KMS-11 (cell line): ENCODE measurements around the gene MIX23.

ENCODE experiments used
- H2AFZ ChIP-seq: fragments of 200-600 bp; sonication (generic); 2 replicates; pipeline ENCODE4 v1.6.1; 2016; ENCODE audit warnings: antibody characterized with exemption, mixed run types, low read depth
- H3K27ac ChIP-seq: fragments of 200-600 bp; sonication (generic); 2 replicates; pipeline ENCODE4 v1.6.1; 2016; ENCODE audit warnings: mild to moderate bottlenecking, mixed run types
- H3K27me3 ChIP-seq: fragments of 200-600 bp; sonication (generic); 2 replicates; pipeline ENCODE4 v1.6.1; 2017; ENCODE audit warnings: mild to moderate bottlenecking, low read depth, mixed run types, moderate library complexity; ENCODE audit not compliant: insufficient read depth
- H3K36me3 ChIP-seq: fragments of 200-600 bp; sonication (generic); 2 replicates; pipeline ENCODE4 v1.6.1; 2017; ENCODE audit warnings: mild to moderate bottlenecking, mixed run types; ENCODE audit not compliant: insufficient read depth
- H3K4me1 ChIP-seq: fragments of 200-600 bp; sonication (generic); 2 replicates; pipeline ENCODE4 v1.6.1; 2016; ENCODE audit warnings: mild to moderate bottlenecking, low read depth, mixed run types; ENCODE audit not compliant: poor library complexity, severe bottlenecking
- H3K4me2 ChIP-seq: fragments of 200-600 bp; sonication (generic); 2 replicates; pipeline ENCODE4 v1.7.0; 2016; ENCODE audit warnings: mild to moderate bottlenecking, mixed run types
- H3K4me3 ChIP-seq: fragments of 200-600 bp; sonication (generic); IDR thresholded peaks from 2 replicates; pipeline ENCODE4 v1.6.1; 2017; ENCODE audit warnings: low read depth, low read length, mixed read lengths; ENCODE audit not compliant: insufficient read depth
- H3K79me2 ChIP-seq: fragments of 200-600 bp; sonication (generic); 2 replicates; pipeline ENCODE4 v1.6.1; 2016; ENCODE audit warnings: low read depth, mixed run types; ENCODE audit not compliant: insufficient read depth
- H3K9ac ChIP-seq: fragments of 200-600 bp; sonication (generic); 2 replicates; pipeline ENCODE4 v1.6.1; 2016; ENCODE audit warnings: mild to moderate bottlenecking, mixed run types
- H4K20me1 ChIP-seq: fragments of 200-600 bp; sonication (generic); 2 replicates; pipeline ENCODE4 v1.6.1; 2016; ENCODE audit warnings: mild to moderate bottlenecking, mixed run types; ENCODE audit not compliant: insufficient read depth
- TF ChIP-seq, protein P1 (sequence below): fragments of 200-600 bp; sonication (generic); conservative IDR thresholded peaks from 2 replicates; pipeline ENCODE4 v1.6.1; 2017; ENCODE audit warnings: low read depth, mild to moderate bottlenecking, antibody characterized with exemption, low read length, moderate library complexity, mixed read lengths

Gene MIX23

DNA sequence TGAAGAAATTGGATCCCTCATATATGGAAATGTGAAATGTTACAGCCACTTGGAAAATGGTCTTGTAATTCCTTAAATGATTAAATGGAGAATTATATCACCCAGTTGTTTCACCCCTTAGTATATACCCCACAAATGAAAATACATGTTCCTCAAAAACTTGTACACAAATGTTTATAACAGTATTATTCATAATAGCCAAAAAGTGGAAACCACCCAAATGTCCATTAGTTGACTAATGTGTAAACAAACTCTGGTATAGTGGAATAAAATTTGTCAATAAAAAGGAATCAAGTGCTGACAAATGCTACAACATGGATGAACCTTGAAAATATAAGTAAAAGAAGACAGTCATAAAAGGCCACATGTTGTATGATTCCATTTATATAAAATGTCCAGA is 13.5 kb upstream of the MIX23 start:
- no peak overlapping the region for H3K4me2 ChIP-seq
- no peaks in the 10 kb centered on the region for H3K4me1 ChIP-seq
- no peaks in the 10 kb centered on the region for H3K79me2 ChIP-seq
- no peaks in the 10 kb centered on the region for H3K36me3 ChIP-seq
- no peaks in the 10 kb centered on the region for H4K20me1 ChIP-seq
- H3K4me3 ChIP-seq = no peak overlapping the region
- H2AFZ ChIP-seq = no peak overlapping the region
- no peak overlapping the region for H3K9ac ChIP-seq
- H3K27me3 ChIP-seq = no peaks in the 10 kb centered on the region
- TF ChIP-seq, protein P1, sequence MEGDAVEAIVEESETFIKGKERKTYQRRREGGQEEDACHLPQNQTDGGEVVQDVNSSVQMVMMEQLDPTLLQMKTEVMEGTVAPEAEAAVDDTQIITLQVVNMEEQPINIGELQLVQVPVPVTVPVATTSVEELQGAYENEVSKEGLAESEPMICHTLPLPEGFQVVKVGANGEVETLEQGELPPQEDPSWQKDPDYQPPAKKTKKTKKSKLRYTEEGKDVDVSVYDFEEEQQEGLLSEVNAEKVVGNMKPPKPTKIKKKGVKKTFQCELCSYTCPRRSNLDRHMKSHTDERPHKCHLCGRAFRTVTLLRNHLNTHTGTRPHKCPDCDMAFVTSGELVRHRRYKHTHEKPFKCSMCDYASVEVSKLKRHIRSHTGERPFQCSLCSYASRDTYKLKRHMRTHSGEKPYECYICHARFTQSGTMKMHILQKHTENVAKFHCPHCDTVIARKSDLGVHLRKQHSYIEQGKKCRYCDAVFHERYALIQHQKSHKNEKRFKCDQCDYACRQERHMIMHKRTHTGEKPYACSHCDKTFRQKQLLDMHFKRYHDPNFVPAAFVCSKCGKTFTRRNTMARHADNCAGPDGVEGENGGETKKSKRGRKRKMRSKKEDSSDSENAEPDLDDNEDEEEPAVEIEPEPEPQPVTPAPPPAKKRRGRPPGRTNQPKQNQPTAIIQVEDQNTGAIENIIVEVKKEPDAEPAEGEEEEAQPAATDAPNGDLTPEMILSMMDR = no peak
- H3K27ac ChIP-seq = no peak overlapping the region

DNA sequence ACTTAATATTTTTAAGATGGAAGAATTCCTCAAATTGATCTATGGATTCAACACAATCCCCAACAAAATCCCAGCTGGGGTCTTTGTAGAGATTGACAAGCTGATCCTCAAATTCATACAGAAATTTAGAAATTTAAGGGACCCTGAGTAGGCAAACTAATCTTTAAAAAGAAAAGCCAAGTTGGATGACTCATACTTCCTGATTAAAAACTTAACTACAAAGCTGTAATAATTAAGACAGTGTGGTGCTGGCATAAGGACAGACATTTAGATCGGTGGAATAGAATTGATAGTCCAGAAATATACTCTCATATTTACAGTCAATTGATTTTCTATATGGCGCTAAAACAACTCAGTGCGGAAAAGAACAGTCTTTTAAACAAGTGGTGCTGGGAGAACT is 12.6 kb upstream of the MIX23 start:
- Histone ChIP-seq H3K27me3 (no peaks in the 10 kb centered on the region), H3K4me2 (no peak overlapping the region), H3K9ac (no peak overlapping the region)

DNA sequence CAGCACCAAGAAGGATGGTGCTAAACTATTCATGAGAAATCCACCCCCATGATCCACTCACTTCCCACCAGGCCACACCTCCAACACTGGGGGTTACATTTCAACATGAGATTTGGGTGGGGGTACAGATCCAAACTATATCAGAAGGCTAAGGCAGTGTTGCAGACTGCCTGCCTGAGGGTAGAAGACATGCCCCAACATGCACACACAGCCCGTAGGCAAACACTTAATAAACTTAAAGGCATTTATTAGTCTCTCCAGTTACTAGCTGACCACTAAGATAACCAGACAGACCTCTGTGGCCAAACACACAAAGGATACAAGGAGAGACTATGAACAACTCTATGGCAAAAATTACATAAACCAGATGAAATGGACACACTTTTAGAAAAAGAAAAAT is 11.1 kb upstream of the MIX23 start:
- H4K20me1 ChIP-seq = no peaks in the 10 kb centered on the region
- H3K36me3 ChIP-seq = no peaks in the 10 kb centered on the region
- no peak overlapping the region for H3K9ac ChIP-seq
- no peaks in the 10 kb centered on the region for H3K27me3 ChIP-seq
- no peak overlapping the region for H3K4me3 ChIP-seq
- TF ChIP-seq, protein P1 = no peak
- H3K4me2 ChIP-seq = no peak overlapping the region
- H3K4me1 ChIP-seq = no peaks in the 10 kb centered on the region
- H3K79me2 ChIP-seq = no peaks in the 10 kb centered on the region
- H2AFZ ChIP-seq = no peak overlapping the region
- no peak overlapping the region for H3K27ac ChIP-seq

More for the DNA sequence above, 12.6 kb upstream of the MIX23 start:
- Histone ChIP-seq H2AFZ (no peak overlapping the region), H3K36me3 (no peaks in the 10 kb centered on the region), H3K4me3 (no peak overlapping the region), H4K20me1 (no peaks in the 10 kb centered on the region), H3K79me2 (no peaks in the 10 kb centered on the region), H3K27ac (no peak overlapping the region), H3K4me1 (no peaks in the 10 kb centered on the region)
- TF ChIP-seq, protein P1 = no peak

DNA sequence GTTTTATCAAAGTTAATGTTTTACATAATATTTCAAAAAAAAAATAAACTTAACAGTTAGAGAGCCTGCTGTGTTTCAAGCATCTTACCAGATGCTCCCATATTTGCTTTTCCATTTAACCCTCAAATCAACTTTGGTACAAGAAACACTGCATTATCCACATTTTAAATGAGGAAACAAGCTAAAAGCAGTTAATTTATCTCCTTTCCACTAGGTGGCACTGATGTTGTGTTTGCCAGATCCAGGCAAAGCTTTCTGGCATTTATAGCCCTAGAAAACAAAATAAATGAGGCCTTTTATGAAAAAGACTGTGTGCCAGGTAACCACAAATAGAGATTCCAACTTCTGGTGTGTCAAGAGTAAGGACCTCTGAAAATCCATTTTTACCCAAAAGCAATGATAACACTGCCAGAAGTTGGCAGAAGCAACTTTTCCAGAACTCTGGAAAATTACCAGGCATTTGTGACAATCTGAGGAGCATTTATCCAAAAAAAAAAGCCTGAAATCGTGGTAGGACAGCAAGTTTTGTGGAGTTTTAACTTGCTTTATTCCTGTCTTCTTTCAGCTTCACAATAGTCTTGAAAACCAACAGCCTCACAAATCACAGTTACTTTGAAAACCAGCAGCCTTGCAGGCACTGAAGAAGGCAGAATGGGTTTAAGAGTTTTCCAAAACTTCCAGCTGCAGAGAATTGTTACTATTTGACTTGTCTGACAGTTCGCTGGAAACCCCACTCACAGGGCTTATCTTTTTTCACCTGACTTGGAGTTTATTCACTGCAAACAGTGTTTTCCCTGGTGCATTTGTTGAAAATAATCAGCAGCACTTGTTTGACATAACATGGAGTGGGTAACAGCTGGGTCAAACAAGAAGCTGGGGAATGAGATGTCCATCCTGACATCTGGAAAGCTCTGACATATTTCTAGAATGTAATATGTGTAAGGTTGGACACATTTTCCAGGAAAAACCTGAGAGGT is 10.1 kb upstream of the MIX23 start:
- no peaks in the 10 kb centered on the region for H3K4me1 ChIP-seq
- no peak overlapping the region for H3K9ac ChIP-seq
- no peaks in the 10 kb centered on the region for H3K36me3 ChIP-seq
- no peaks in the 10 kb centered on the region for H3K79me2 ChIP-seq
- no peaks in the 10 kb centered on the region for H4K20me1 ChIP-seq
- TF ChIP-seq, protein P1 = peak; percentile 91
- H3K27ac ChIP-seq = no peak overlapping the region
- H2AFZ ChIP-seq = no peak overlapping the region
- no peak overlapping the region for H3K4me3 ChIP-seq
- H3K27me3 ChIP-seq = no peaks in the 10 kb centered on the region
- H3K4me2 ChIP-seq = no peak overlapping the region
